OCI-LY1 (cell line): ENCODE measurements around the gene FGGY.

Source experiments
- H2AFZ ChIP-seq: fragments of 200-600 bp; sonication (generic), shearing (Covaris generic); 2 replicates; pipeline ENCODE4 v1.6.0; 2014; ENCODE audit warnings: antibody characterized with exemption, mild to moderate bottlenecking, low read length
- H3F3A ChIP-seq: fragments of 200-600 bp; sonication (generic), shearing (Covaris generic); 2 replicates; pipeline ENCODE4 v1.6.0; 2014; ENCODE audit warnings: mild to moderate bottlenecking, antibody characterized with exemption, low read length, moderate library complexity; ENCODE audit not compliant: insufficient read depth
- H3K27ac ChIP-seq: fragments of 200-600 bp; sonication (generic); 2 replicates; pipeline ENCODE4 v1.5.1; 2014; ENCODE audit warnings: low read length, mixed run types, mild to moderate bottlenecking, low read depth; ENCODE audit not compliant: poor library complexity, severe bottlenecking
- H3K27me3 ChIP-seq: fragments of 200-600 bp; sonication (generic); 2 replicates; pipeline ENCODE4 v1.6.0; 2014; ENCODE audit warnings: antibody characterized with exemption, mild to moderate bottlenecking, low read length, moderate library complexity; ENCODE audit not compliant: insufficient read depth
- H3K36me3 ChIP-seq: fragments of 200-600 bp; sonication (generic); 2 replicates; pipeline ENCODE4 v1.6.1; 2014; ENCODE audit warnings: mild to moderate bottlenecking, antibody characterized with exemption, low read length, moderate library complexity, mixed read lengths; ENCODE audit not compliant: insufficient read depth
- H3K4me1 ChIP-seq: fragments of 200-600 bp; sonication (generic); 2 replicates; pipeline ENCODE4 v1.5.1; 2014; ENCODE audit warnings: mild to moderate bottlenecking, low read length, moderate library complexity; ENCODE audit not compliant: insufficient read depth, severe bottlenecking
- H3K4me2 ChIP-seq: fragments of 200-600 bp; sonication (generic), shearing (Covaris generic); 2 replicates; pipeline ENCODE4 v1.6.1; 2014; ENCODE audit warnings: low read length
- H3K4me3 ChIP-seq: fragments of 200-600 bp; sonication (generic); 2 replicates; pipeline ENCODE4 v1.5.1; 2014; ENCODE audit warnings: low read length, low read depth, mild to moderate bottlenecking, mixed read lengths; ENCODE audit not compliant: poor library complexity, severe bottlenecking
- H3K79me2 ChIP-seq: fragments of 200-600 bp; shearing (Covaris generic); 2 replicates; pipeline ENCODE4 v1.6.1; 2016; ENCODE audit warnings: mixed run types, low read length, mixed read lengths; ENCODE audit not compliant: insufficient read depth
- H3K9ac ChIP-seq: fragments of 200-600 bp; sonication (generic), shearing (Covaris generic); 2 replicates; pipeline ENCODE4 v1.6.1; 2014; ENCODE audit warnings: mild to moderate bottlenecking, low read length, mixed read lengths
- H3K9me2 ChIP-seq: fragments of 200-600 bp; sonication (generic), shearing (Covaris generic); 2 replicates; pipeline ENCODE4 v1.6.1; 2014; ENCODE audit warnings: low read depth, mild to moderate bottlenecking, low read length, mixed read lengths
- H3K9me3 ChIP-seq: fragments of 200-600 bp; shearing (Covaris generic); 2 replicates; pipeline ENCODE4 v1.6.1; 2014; ENCODE audit warnings: low read length, mixed read lengths
- H4K20me1 ChIP-seq: fragments of 200-600 bp; sonication (generic), shearing (Covaris generic); 2 replicates; pipeline ENCODE4 v1.6.0; 2016; ENCODE audit warnings: mild to moderate bottlenecking, low read length; ENCODE audit not compliant: insufficient read depth
- EZH2 ChIP-seq: fragments of 200-600 bp; sonication (generic), shearing (Covaris generic); IDR thresholded peaks from 2 replicates; pipeline ENCODE4 v1.8.0; 2017; ENCODE audit warnings: borderline replicate concordance, mixed run types, mild to moderate bottlenecking, antibody characterized with exemption, low read length, moderate library complexity, mixed read lengths
- TF ChIP-seq, protein P1 (sequence below): fragments of 200-600 bp; sonication (generic), shearing (Covaris generic); IDR thresholded peaks from 2 replicates; pipeline ENCODE4 v1.5.1; 2017; ENCODE audit warnings: mild to moderate bottlenecking, antibody characterized with exemption, low read length, moderate library complexity, mixed read lengths

Gene FGGY

GRCh38 chr1:59291561-59291960 lies 5.3 kb upstream of the FGGY start:
- no peak overlapping the region for H2AFZ ChIP-seq
- no peaks in the 10 kb centered on the region for H3K9me2 ChIP-seq
- no peak overlapping the region for H3K4me2 ChIP-seq
- H3K4me1 ChIP-seq = peaks cover 6% of the 10 kb centered on the region
- H3F3A ChIP-seq = no peaks in the 10 kb centered on the region; the same call in 1 of the 2 replicates
- H3K27me3 ChIP-seq = no peaks in the 10 kb centered on the region
- H4K20me1 ChIP-seq = no peaks in the 10 kb centered on the region
- TF ChIP-seq, protein P1, sequence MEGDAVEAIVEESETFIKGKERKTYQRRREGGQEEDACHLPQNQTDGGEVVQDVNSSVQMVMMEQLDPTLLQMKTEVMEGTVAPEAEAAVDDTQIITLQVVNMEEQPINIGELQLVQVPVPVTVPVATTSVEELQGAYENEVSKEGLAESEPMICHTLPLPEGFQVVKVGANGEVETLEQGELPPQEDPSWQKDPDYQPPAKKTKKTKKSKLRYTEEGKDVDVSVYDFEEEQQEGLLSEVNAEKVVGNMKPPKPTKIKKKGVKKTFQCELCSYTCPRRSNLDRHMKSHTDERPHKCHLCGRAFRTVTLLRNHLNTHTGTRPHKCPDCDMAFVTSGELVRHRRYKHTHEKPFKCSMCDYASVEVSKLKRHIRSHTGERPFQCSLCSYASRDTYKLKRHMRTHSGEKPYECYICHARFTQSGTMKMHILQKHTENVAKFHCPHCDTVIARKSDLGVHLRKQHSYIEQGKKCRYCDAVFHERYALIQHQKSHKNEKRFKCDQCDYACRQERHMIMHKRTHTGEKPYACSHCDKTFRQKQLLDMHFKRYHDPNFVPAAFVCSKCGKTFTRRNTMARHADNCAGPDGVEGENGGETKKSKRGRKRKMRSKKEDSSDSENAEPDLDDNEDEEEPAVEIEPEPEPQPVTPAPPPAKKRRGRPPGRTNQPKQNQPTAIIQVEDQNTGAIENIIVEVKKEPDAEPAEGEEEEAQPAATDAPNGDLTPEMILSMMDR = no peak
- no peak for TF ChIP-seq EZH2
- no peak overlapping the region for H3K27ac ChIP-seq
- no peaks in the 10 kb centered on the region for H3K36me3 ChIP-seq
- H3K9ac ChIP-seq = no peak overlapping the region
- H3K9me3 ChIP-seq = no peaks in the 10 kb centered on the region
- no peaks in the 10 kb centered on the region for H3K79me2 ChIP-seq
- no peak overlapping the region for H3K4me3 ChIP-seq

DNA sequence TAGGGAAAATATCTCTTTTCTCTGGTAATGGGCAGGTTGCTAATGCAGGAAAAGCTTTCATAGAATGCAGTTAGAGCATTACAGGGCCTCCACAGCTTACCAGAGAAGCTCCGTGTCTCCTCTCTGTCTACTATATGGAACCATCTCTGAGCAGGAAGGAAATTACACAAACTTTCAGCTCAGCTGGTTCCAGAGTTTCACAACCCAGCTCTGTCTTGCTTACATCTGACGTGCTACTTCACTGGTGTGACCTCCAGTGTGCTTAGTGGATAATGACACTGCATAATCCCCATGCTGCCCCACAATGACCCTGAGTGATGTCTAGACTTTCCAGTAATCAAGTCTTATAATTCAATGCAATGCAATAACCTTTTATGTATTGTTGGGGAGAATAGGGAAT lies 4.3 kb upstream of the FGGY start:
- H3K27me3 ChIP-seq = no peaks in the 10 kb centered on the region
- no peaks in the 10 kb centered on the region for H3K36me3 ChIP-seq
- no peaks in the 10 kb centered on the region; the same call in 1 of the 2 replicates for H3F3A ChIP-seq
- no peaks in the 10 kb centered on the region for H3K79me2 ChIP-seq
- no peak overlapping the region for H3K4me2 ChIP-seq
- TF ChIP-seq, protein P1 = no peak
- no peak for TF ChIP-seq EZH2
- H3K27ac ChIP-seq = no peak overlapping the region
- H2AFZ ChIP-seq = no peak overlapping the region
- H3K4me1 ChIP-seq = peaks cover 12% of the 10 kb centered on the region
- H4K20me1 ChIP-seq = no peaks in the 10 kb centered on the region
- no peak overlapping the region for H3K9ac ChIP-seq
- no peaks in the 10 kb centered on the region for H3K9me2 ChIP-seq
- H3K4me3 ChIP-seq = no peak overlapping the region
- no peaks in the 10 kb centered on the region for H3K9me3 ChIP-seq

- Histone ChIP-seq H3K4me2 (no peak overlapping the region), H3K4me3 (no peak overlapping the region), H3F3A (no peaks in the 10 kb centered on the region; the same call in 1 of the 2 replicates), H3K36me3 (no peaks in the 10 kb centered on the region), H4K20me1 (no peaks in the 10 kb centered on the region), H3K9me3 (no peaks in the 10 kb centered on the region), H2AFZ (no peak overlapping the region), H3K27me3 (no peaks in the 10 kb centered on the region), H3K27ac (no peak overlapping the region), H3K4me1 (peaks cover 17% of the 10 kb centered on the region), H3K9me2 (no peaks in the 10 kb centered on the region), H3K9ac (no peak overlapping the region), H3K79me2 (no peaks in the 10 kb centered on the region)
- TF ChIP-seq EZH2 = no peak
- TF ChIP-seq, protein P1 = no peak
Measured at GRCh38 chr1:59293206-59293605, 3.7 kb upstream of the FGGY start.
